K562 (cell line): ENCODE results near the gene DCAF10. TPM values are rescaled to one million over a fixed set of nuclear protein-coding genes. Genes with fewer than 3 reads are reported as not detected.
A peak's percentile ranks its signal among the peaks of the same experiment; 100 is the strongest.

Source experiments
- ATAC-seq: fragments of 200-7000 bp; cut with Tn5 transposase; 3 replicates; pipeline ENCODE4 v1.9.1; 2020; ENCODE audit warnings: moderate library complexity
- BruUV-seq: library from RNA; stranded (reverse); fragments of 400-500 nt; replicated peaks from 2 replicates; lab custom pipeline; 2021; lab: Mats Ljungman, UMichigan
- CTCF ChIA-PET: fragments of 300-600 bp; formaldehyde crosslinking; extraction: SDS; loops from one replicate; lab custom pipeline; 2021; ENCODE audit warnings: low intra/inter-chr PET ratio; lab: Yijun Ruan, JAX
- POLR2A ChIA-PET: fragments of 300-600, 350-650 bp; sonication (Branson Sonifier 250); formaldehyde crosslinking; extraction: SDS; loops from one replicate; lab custom pipeline; 2021; ENCODE audit warnings: antibody characterized with exemption, inconsistent platforms; lab: Yijun Ruan, JAX
- DNase-seq, 4 experiments: peaks; one replicate each; pipeline versions ENCODE4 v3.0.0 to v3.0.0-alpha.2; 2011 to 2018; ENCODE audit warnings: low spot score in 3 of 4, mixed read lengths in 3 of 4; ENCODE audit errors: extremely low read depth in 1 of 4
- FAIRE-seq: peaks from 2 replicates; lab custom pipeline; 2011; peaks lifted over from hg19 to GRCh38; lab: Jason Lieb, UNC
- H2AFZ ChIP-seq: 2 replicates; pipeline ENCODE4 v1.6.0; 2011; ENCODE audit warnings: low read depth, low read length, control low read depth, inconsistent platforms
- H3K27ac ChIP-seq: fragments of 200-600 bp; 3 replicates; pipeline ENCODE4 v1.8.0; 2011; ENCODE audit warnings: low read depth, mild to moderate bottlenecking, control low read depth, inconsistent platforms, low read length, moderate library complexity, mixed read lengths; ENCODE audit errors: extremely low read depth
- H3K27me3 ChIP-seq, 2 experiments: fragments of 300-600 bp in 1 of 2; 2 replicates in 1 of 2; 3 replicates in 1 of 2; pipeline versions ENCODE4 v1.6.0 to v1.8.0; 2011; ENCODE audit warnings: inconsistent platforms in 2 of 2, low read length in 2 of 2, mild to moderate bottlenecking in 1 of 2, mixed read lengths in 1 of 2, moderate library complexity in 1 of 2; ENCODE audit not compliant: control insufficient read depth in 2 of 2, insufficient read depth in 2 of 2
- H3K36me3 ChIP-seq: fragments of 300-600 bp; 3 replicates; pipeline ENCODE4 v1.8.0; 2011; ENCODE audit warnings: mild to moderate bottlenecking, low read length, inconsistent platforms; ENCODE audit not compliant: control insufficient read depth, insufficient read depth
- H3K4me1 ChIP-seq, 2 experiments: fragments of 200-600 bp in 1 of 2; replicated peaks in 1 of 2; 2 replicates in 1 of 2; 3 replicates in 1 of 2; pipeline versions ENCODE4 v1.5.1 to v1.8.0; 2011; ENCODE audit warnings: inconsistent platforms in 2 of 2, low read length in 2 of 2, mild to moderate bottlenecking in 1 of 2, mixed read lengths in 1 of 2, moderate library complexity in 1 of 2; ENCODE audit not compliant: control insufficient read depth in 2 of 2, insufficient read depth in 2 of 2
- H3K4me2 ChIP-seq: 2 replicates; pipeline ENCODE4 v1.6.1; 2011; ENCODE audit warnings: low read length, control low read depth, inconsistent platforms, mixed read lengths; ENCODE audit not compliant: insufficient read depth
- H3K4me3 ChIP-seq: fragments of 200-600 bp; sonication (generic), shearing (Covaris generic); 2 replicates; pipeline ENCODE4 v1.5.1; 2016; ENCODE audit warnings: control low read depth, inconsistent platforms
- H3K79me2 ChIP-seq: fragments of 200-600 bp; 3 replicates; pipeline ENCODE4 v1.8.0; 2011; ENCODE audit warnings: low read length, inconsistent platforms; ENCODE audit not compliant: control insufficient read depth, insufficient read depth
- H3K9ac ChIP-seq, 2 experiments: 2 replicates each; pipeline versions ENCODE4 v1.6.0 to v1.6.1; 2011; ENCODE audit warnings: low read depth in 2 of 2, low read length in 2 of 2, control low read depth in 1 of 2, inconsistent platforms in 1 of 2, mild to moderate bottlenecking in 1 of 2, mixed read lengths in 1 of 2; ENCODE audit not compliant: insufficient read depth in 1 of 2
- H3K9me1 ChIP-seq: one replicate; pipeline ENCODE4 v1.6.0; 2011; ENCODE audit warnings: inconsistent platforms, mild to moderate bottlenecking, low read length, moderate library complexity; ENCODE audit not compliant: control insufficient read depth, insufficient read depth
- H3K9me3 ChIP-seq: replicated peaks from 2 replicates; pipeline ENCODE4 v1.5.1; 2011; ENCODE audit warnings: low read depth, low read length, inconsistent platforms; ENCODE audit not compliant: control insufficient read depth, insufficient read depth
- H4K20me1 ChIP-seq: replicated peaks from 2 replicates; pipeline ENCODE4 v1.6.1; 2011; ENCODE audit warnings: low read length, inconsistent platforms, mixed read lengths; ENCODE audit not compliant: control insufficient read depth, insufficient read depth
- CEBPG ChIP-seq, 3 experiments: fragments of 200-800 bp in 1 of 3; sonication (Bioruptor generic) in 1 of 3; sonication (generic) in 1 of 3; formaldehyde crosslinking in 1 of 3; IDR thresholded peaks in 2 of 3; conservative IDR thresholded peaks in 1 of 3; 2 replicates each; pipeline versions ENCODE4 v1.6.1 to v1.8.0; 2016 to 2022; ENCODE audit warnings: missing compliant biosample characterization in 2 of 3, missing genetic modification characterization in 2 of 3, mild to moderate bottlenecking in 1 of 3, missing genetic modification reagents in 1 of 3
- RBM25 ChIP-seq: fragments of 200-400 bp; formaldehyde crosslinking; IDR thresholded peaks from 2 replicates; pipeline ENCODE4 v1.6.1; 2018; ENCODE audit warnings: low read length, low read depth, moderate library complexity; ENCODE audit not compliant: severe bottlenecking
- STAT5B ChIP-seq: fragments of 250-450 bp; sonication (Bioruptor Pico); IDR thresholded peaks from 2 replicates; pipeline ENCODE4 v1.8.0; 2021; ENCODE audit warnings: mild to moderate bottlenecking, inconsistent platforms
- ZBTB8A ChIP-seq: fragments of 450-650 bp; IDR thresholded peaks from 2 replicates; pipeline ENCODE4 v1.6.1; 2018; ENCODE audit warnings: mild to moderate bottlenecking, moderate library complexity; ENCODE audit not compliant: partially characterized antibody
- ZNF121 ChIP-seq: sonication (generic); formaldehyde crosslinking; conservative IDR thresholded peaks from 2 replicates; pipeline ENCODE4 v1.8.0; 2022; ENCODE audit warnings: missing genetic modification reagents
- WGBS: fragments of 100-300 bp; shearing (Covaris generic); methylation state at CpG from one replicate; pipeline ENCODE4 v1.1.6; 2016; ENCODE audit warnings: low coverage, mixed read lengths; ENCODE audit not compliant: insufficient coverage; ENCODE audit errors: missing lambda C conversion rate; 5-methylcytosine and 5-hydroxymethylcytosine counted together
- in situ Hi-C: fragments of 300-500 bp; cut with MboI; formaldehyde crosslinking; loops from 4 replicates; pipeline ENCODE4 v1.15.0; 2018; ENCODE audit warnings: inconsistent platforms, mixed read lengths
- intact Hi-C: fragments of 100-400 bp; cut with micrococcal nuclease; formaldehyde crosslinking; loops from 2 replicates; pipeline ENCODE4 v1.14.2; 2022
- polyA plus RNA-seq, 8 experiments: library from polyadenylated mRNA; depleted of rRNA in 4 of 8; stranded (reverse) in 5 of 8; unstranded in 3 of 8; fragments of >200 nt; fragmentation: Nextera tagmentation in 2 of 8; fragmentation: Illumina TruSeq in 1 of 8; extraction: Ambion mirVana in 2 of 8; extraction: Trizol in 1 of 8; gene quantifications; 2 replicates each; pipeline versions ENCODE4 v1.2.1 to v1.2.3, GENCODE V29; 2011 to 2014; ENCODE audit warnings: inconsistent platforms in 1 of 8, missing spikeins in 1 of 8
- total RNA-seq, 7 experiments: library from RNA; depleted of rRNA in 6 of 7; stranded (reverse); fragments of >200 nt in 6 of 7; fragmentation: Illumina TruSeq in 2 of 7; extraction: Trizol in 2 of 7; gene quantifications; 2 replicates each; pipeline versions ENCODE4 v1.2.1 to v1.2.3, GENCODE V29; 2011 to 2021; ENCODE audit warnings: low replicate concordance in 1 of 7
- TF ChIP-seq, protein P1 (sequence below): fragments of 450-650 bp; IDR thresholded peaks from 2 replicates; pipeline ENCODE4 v1.6.1; 2017; ENCODE audit warnings: antibody characterized with exemption, mild to moderate bottlenecking

Gene DCAF10
- total and polyA plus RNA-seq, 9 of the 15 experiments (the other 6 are each of a cell fraction or from before 2014, with no cell fraction given): 6.8 to 40.1 (median 16.9) TPM

DNA sequence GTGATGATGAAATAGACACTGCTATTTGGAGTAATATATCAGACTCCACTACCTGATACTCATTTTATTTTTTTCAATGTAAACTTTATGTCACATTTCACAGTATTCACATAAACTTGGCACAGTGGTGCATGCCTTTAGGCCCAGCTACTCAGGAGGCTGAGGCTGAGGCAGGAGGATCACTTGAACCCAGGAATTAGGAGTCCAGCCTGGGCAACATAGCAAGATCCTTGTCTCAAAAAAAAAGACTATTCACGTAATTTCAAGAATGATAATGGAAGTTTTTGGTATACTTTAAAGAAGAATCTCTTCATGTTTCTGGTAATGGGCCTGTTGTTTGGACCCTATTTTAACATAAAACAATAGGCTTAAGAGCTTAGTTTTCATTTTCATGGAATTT is 56.0 kb downstream of the DCAF10 start:
- in situ Hi-C loops: no loop called here
- ChIA-PET CTCF (no interaction called here), POLR2A (interaction anchor here (1.2 to 1.5 kb wide), 2 partner anchors 11 to 16 kb away, joined by 3 to 5 read pairs; no protein-coding TSS in a partner anchor)
- Histone ChIP-seq H3K4me2 (no peak overlapping the region), H3K4me1 (no peaks in the 10 kb centered on the region), H3K79me2 (no peaks in the 10 kb centered on the region), H2AFZ (no peak overlapping the region), H3K9ac (no peak overlapping the region), H3K27ac (no peak overlapping the region), H3K27me3 (no peaks in the 10 kb centered on the region), H3K9me1 (no peaks in the 10 kb centered on the region), H3K36me3 (peaks cover 75% of the 10 kb centered on the region), H3K9me3 (no peaks in the 10 kb centered on the region), H4K20me1 (no peaks in the 10 kb centered on the region), H3K4me3 (no peak overlapping the region)
- 81% methylated on average over 1 of the region's 1 CpG for WGBS
- peak; percentile 60 for TF ChIP-seq RBM25
- TF ChIP-seq CEBPG (CRISPR knock-in tag; IDR thresholded peaks at IDR 0.05): no peak
- TF ChIP-seq CEBPG (tag; conservative IDR thresholded peaks at IDR 0.05 in 1 of 2, IDR thresholded peaks at IDR 0.05 in 1 of 2): peak in 1 of 2 experiments; percentile 43; a peak in 2 of 4 replicates
- TF ChIP-seq, protein P1, sequence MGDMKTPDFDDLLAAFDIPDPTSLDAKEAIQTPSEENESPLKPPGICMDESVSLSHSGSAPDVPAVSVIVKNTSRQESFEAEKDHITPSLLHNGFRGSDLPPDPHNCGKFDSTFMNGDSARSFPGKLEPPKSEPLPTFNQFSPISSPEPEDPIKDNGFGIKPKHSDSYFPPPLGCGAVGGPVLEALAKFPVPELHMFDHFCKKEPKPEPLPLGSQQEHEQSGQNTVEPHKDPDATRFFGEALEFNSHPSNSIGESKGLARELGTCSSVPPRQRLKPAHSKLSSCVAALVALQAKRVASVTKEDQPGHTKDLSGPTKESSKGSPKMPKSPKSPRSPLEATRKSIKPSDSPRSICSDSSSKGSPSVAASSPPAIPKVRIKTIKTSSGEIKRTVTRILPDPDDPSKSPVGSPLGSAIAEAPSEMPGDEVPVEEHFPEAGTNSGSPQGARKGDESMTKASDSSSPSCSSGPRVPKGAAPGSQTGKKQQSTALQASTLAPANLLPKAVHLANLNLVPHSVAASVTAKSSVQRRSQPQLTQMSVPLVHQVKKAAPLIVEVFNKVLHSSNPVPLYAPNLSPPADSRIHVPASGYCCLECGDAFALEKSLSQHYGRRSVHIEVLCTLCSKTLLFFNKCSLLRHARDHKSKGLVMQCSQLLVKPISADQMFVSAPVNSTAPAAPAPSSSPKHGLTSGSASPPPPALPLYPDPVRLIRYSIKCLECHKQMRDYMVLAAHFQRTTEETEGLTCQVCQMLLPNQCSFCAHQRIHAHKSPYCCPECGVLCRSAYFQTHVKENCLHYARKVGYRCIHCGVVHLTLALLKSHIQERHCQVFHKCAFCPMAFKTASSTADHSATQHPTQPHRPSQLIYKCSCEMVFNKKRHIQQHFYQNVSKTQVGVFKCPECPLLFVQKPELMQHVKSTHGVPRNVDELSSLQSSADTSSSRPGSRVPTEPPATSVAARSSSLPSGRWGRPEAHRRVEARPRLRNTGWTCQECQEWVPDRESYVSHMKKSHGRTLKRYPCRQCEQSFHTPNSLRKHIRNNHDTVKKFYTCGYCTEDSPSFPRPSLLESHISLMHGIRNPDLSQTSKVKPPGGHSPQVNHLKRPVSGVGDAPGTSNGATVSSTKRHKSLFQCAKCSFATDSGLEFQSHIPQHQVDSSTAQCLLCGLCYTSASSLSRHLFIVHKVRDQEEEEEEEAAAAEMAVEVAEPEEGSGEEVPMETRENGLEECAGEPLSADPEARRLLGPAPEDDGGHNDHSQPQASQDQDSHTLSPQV: no peak
- no peak for TF ChIP-seq STAT5B (CRISPR knock-in tag)
- TF ChIP-seq ZBTB8A: no peak
- peak; percentile 92 for TF ChIP-seq ZNF121 (CRISPR knock-in tag)
- no peak for ATAC-seq
- no peak for DNase-seq
- no peak for FAIRE-seq
- intact Hi-C loops: no loop called here
- BruUV-seq: no TSS peak
